ENCODE results near the gene LZTR1. TPM values are rescaled to one million over a fixed set of nuclear protein-coding genes. Genes with fewer than 3 reads are reported as not detected.
A peak's percentile ranks its signal among the peaks of the same experiment; 100 is the strongest.

The LZTR1 gene
- total and polyA plus RNA-seq, 7 donors, result 10.2 to 50.4 (median 31.4) TPM

DNA sequence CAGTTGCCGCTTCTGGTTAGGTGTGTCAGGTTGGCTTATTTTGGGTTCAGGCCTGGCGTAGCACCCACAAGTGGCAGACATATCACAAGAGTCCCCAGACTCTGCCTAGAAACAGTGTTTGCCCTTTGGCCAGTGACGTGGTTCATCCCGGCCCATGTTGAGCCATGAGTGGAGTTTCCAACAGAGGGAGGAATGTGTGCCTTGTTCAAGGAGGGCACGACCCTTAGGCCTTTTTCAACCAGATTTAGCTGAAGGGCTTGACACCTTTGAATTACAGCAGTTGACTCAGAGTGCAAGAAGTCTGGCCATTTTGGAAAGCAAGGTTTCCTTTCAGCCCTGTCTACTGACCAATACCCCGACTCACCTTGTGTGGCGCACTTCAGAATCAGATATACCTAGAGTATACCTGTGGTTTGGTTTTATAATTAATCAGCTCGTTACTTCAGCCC is 30.1 kb upstream of the LZTR1 start:
- Histone ChIP-seq H3K27me3 (no peaks in the 10 kb centered on the region), H3K36me3 (peaks cover 0 to 48% (median 19%) of the 10 kb centered on the region in 4 donors), H3K9me3 (no peaks in the 10 kb centered on the region), H3K4me1 (peaks cover 0 to 7% (median 3%) of the 10 kb centered on the region in 4 donors), H3K4me3 (no peak overlapping the region), H3K27ac (no peak overlapping the region)
- intact Hi-C loops (cut with DNase I), result no loop called here
- TF ChIP-seq, protein P1, sequence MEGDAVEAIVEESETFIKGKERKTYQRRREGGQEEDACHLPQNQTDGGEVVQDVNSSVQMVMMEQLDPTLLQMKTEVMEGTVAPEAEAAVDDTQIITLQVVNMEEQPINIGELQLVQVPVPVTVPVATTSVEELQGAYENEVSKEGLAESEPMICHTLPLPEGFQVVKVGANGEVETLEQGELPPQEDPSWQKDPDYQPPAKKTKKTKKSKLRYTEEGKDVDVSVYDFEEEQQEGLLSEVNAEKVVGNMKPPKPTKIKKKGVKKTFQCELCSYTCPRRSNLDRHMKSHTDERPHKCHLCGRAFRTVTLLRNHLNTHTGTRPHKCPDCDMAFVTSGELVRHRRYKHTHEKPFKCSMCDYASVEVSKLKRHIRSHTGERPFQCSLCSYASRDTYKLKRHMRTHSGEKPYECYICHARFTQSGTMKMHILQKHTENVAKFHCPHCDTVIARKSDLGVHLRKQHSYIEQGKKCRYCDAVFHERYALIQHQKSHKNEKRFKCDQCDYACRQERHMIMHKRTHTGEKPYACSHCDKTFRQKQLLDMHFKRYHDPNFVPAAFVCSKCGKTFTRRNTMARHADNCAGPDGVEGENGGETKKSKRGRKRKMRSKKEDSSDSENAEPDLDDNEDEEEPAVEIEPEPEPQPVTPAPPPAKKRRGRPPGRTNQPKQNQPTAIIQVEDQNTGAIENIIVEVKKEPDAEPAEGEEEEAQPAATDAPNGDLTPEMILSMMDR (IDR thresholded peaks at IDR 0.05), result no peak
- TF ChIP-seq EP300 (IDR thresholded peaks at IDR 0.05) (no peak), POLR2A (IDR thresholded peaks at IDR 0.05) (no peak), POLR2AphosphoS5 (IDR thresholded peaks at IDR 0.05) (no peak)
- DNase-seq, result no peak
- 40 to 79% methylated on average over 8 of the region's 8 CpGs for WGBS, 2 donors

DNA sequence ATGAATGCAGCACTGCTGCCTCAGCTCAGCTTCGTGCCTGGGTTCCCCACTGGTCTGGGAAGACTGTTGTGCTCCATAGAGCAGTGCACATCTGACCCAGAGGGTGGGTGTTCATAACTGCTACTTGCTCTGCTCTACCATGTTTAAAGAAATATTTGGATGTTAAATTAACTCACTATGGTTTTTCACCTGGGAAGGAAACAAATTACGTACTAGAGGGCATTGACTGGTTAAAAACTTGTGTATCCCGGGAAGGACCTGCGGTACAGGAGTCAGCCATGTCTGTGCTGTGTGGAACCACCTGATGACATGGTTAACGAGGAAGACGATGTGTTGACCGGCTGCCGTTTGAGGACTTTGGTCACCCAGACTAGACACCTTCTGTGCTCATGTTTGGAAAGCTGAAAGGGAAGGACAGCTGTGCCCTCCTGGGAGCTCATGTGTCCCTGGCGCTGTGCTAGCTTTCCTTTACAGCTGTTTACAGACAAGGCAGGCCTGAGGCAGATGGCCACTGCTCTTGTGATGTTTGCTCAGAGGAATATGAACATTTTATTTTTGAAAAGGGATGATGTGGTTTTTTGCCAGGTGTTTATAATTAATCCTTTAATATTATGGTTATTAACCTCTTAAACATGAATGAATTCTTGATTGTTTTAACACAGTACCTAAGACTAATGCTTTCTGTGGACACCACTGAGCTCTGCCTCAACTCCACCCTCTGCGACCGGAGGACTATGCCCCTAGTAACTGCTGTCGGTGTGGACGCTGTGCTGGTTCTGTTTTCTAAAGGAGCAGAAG is 29.4 kb upstream of the LZTR1 start:
- no peak for DNase-seq
- Histone ChIP-seq H3K27me3 (no peaks in the 10 kb centered on the region), H3K36me3 (peaks cover 0 to 48% (median 19%) of the 10 kb centered on the region in 4 donors), H3K4me3 (no peak overlapping the region), H3K4me1 (peaks cover 0 to 9% (median 5%) of the 10 kb centered on the region in 4 donors), H3K9me3 (no peaks in the 10 kb centered on the region), H3K27ac (no peak overlapping the region)
- TF ChIP-seq POLR2A (IDR thresholded peaks at IDR 0.05) (no peak), EP300 (IDR thresholded peaks at IDR 0.05) (no peak)
- intact Hi-C loops (cut with DNase I), result no loop called here
- WGBS, 2 donors, result 18 to 67% methylated on average over 13 of the region's 13 CpGs

DNA sequence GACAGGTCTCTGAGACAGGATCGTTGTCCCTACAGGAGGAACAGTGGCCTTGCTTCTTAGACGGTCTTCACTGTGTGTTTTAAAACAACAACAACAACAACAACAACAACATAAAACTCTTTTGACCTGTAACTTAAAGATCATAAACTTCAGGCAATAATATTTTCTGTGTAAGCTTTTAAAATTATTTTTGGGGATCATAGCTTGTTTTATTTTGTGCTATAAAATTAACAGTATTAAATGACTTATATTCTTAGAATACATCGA is 28.8 kb upstream of the LZTR1 start:
- Histone ChIP-seq H3K4me3 (no peak overlapping the region), H3K36me3 (peaks cover 0 to 48% (median 19%) of the 10 kb centered on the region in 4 donors), H3K27ac (no peak overlapping the region), H3K27me3 (no peaks in the 10 kb centered on the region), H3K9me3 (no peaks in the 10 kb centered on the region), H3K4me1 (peaks cover 0 to 15% (median 10%) of the 10 kb centered on the region in 4 donors)
- 14 to 60% methylated on average over 3 of the region's 3 CpGs for WGBS, 2 donors
- intact Hi-C loops (cut with DNase I), result no loop called here
- TF ChIP-seq POLR2AphosphoS5 (IDR thresholded peaks at IDR 0.05) (no peak), EP300 (IDR thresholded peaks at IDR 0.05) (no peak), POLR2A (IDR thresholded peaks at IDR 0.05) (no peak)
- TF ChIP-seq, protein P1 (IDR thresholded peaks at IDR 0.05), result no peak
- DNase-seq, result no peak

DNA sequence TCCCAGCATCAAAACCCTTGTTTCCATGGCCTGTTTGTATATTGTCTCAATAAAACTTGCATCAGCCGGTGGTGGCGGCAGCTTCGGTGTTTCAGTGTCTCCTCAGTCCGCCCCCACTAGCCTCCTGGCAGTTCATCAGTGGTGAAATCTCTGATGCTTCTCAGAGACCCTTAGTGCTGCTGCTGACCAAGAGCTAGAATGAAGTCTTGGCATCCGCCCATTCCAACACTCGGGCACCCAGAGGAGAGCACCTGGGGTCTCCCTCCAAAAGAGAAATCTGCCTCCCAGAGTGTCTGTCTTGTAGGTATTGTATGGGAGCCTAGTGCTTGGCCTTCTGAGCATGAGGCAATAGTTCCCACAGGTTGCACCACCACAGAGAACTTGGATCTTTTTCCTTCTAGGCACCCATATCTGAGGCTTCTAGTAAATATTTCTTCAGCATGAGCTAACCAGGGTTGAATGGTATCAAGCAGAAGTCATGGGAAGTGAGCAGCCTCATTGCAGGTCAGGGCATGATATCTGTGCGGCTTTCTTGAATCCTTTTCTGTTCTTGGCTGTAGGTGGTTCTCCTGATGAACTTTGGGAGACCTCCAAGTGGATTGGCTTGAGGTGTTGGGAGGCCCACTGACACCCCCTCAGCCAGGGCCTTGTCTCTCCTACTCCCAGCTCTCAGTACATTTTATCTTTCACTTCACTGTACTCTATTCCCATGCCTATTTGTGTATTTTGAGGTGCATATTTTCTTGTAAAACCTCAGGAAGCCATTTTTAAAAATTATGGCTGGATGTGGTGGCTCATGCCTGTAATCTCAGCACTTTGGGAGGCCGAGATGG is 28.2 kb upstream of the LZTR1 start:
- DNase-seq, result peak; percentile 66
- no peaks in the 10 kb centered on the region for H3K27me3 ChIP-seq
- intact Hi-C loops (cut with DNase I), result no loop called here
- 39 to 78% methylated on average over 8 of the region's 8 CpGs for WGBS, 2 donors
- peaks cover 0 to 17% (median 11%) of the 10 kb centered on the region in 4 donors for H3K4me1 ChIP-seq
- no peaks in the 10 kb centered on the region for H3K9me3 ChIP-seq
- peaks cover 0 to 48% (median 19%) of the 10 kb centered on the region in 4 donors for H3K36me3 ChIP-seq
- H3K27ac ChIP-seq, result no peak overlapping the region
- no peak overlapping the region for H3K4me3 ChIP-seq
- TF ChIP-seq, protein P1 (IDR thresholded peaks at IDR 0.05), result no peak
- TF ChIP-seq EP300 (IDR thresholded peaks at IDR 0.05), result no peak
- TF ChIP-seq POLR2A (IDR thresholded peaks at IDR 0.05), result no peak
- no peak for TF ChIP-seq POLR2AphosphoS5 (IDR thresholded peaks at IDR 0.05)

DNA sequence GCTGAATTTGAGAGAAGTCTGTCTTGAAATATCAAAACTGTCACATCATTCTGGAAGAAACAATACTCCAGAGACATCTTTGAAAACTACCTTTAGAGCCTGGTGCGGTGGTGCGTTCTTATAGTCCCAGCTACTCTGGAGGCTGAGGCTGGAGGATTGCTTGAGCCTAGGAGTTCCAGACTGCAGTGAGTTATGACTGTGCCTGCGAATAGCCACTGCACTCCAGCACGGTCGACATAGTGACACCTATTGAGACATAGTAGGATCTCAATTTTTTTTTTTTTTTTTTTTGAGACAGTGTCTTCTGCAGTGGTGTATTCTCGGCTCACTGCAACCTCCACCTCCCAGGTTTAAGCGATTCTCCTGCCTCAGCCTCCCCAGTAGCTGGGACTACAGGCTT is 26.5 kb upstream of the LZTR1 start:
- H3K9me3 ChIP-seq, result no peaks in the 10 kb centered on the region
- no peak overlapping the region for H3K27ac ChIP-seq
- TF ChIP-seq, protein P1 (IDR thresholded peaks at IDR 0.05), result no peak
- TF ChIP-seq POLR2A (IDR thresholded peaks at IDR 0.05) (no peak), EP300 (IDR thresholded peaks at IDR 0.05) (no peak)
- H3K4me1 ChIP-seq, result peaks cover 0 to 17% (median 11%) of the 10 kb centered on the region in 4 donors
- no peak for DNase-seq
- intact Hi-C loops (cut with DNase I), result loop anchor here (5.0 kb wide), 1 partner anchor 33 kb away; no protein-coding TSS in a partner anchor
- H3K4me3 ChIP-seq, result no peak overlapping the region
- whole genome bisulfite sequencing, 2 donors, result 47 to 74% methylated on average over 7 of the region's 7 CpGs
- H3K36me3 ChIP-seq, result peaks cover 0 to 34% (median 10%) of the 10 kb centered on the region in 4 donors
- no peaks in the 10 kb centered on the region for H3K27me3 ChIP-seq

Data from sigmoid colon (tissue), 7 donors.